NCI-H1930 (cell line): ENCODE results near the gene IL15.

Experiments used
- DNase-seq, 2 experiments: peaks; one replicate each; lab custom pipeline; 2025; lab: John Stamatoyannopoulos, UW

Gene IL15

GRCh38 chr4:141772838-141773237 lies 136.5 kb downstream of the IL15 start:
- no peak for DNase-seq

- no peak for DNase-seq
Measured at GRCh38 chr4:141782205-141782604, 145.8 kb downstream of the IL15 start.
